OCI-LY1 (cell line): Measurements from ENCODE around the gene DYNC1I1.

Source experiments
- H2AFZ ChIP-seq: fragments of 200-600 bp; sonication (generic), shearing (Covaris generic); 2 replicates; pipeline ENCODE4 v1.6.0; 2014; ENCODE audit warnings: antibody characterized with exemption, mild to moderate bottlenecking, low read length
- H3F3A ChIP-seq: fragments of 200-600 bp; sonication (generic), shearing (Covaris generic); 2 replicates; pipeline ENCODE4 v1.6.0; 2014; ENCODE audit warnings: mild to moderate bottlenecking, antibody characterized with exemption, low read length, moderate library complexity; ENCODE audit not compliant: insufficient read depth
- H3K27ac ChIP-seq: fragments of 200-600 bp; sonication (generic); 2 replicates; pipeline ENCODE4 v1.5.1; 2014; ENCODE audit warnings: low read length, mixed run types, mild to moderate bottlenecking, low read depth; ENCODE audit not compliant: poor library complexity, severe bottlenecking
- H3K27me3 ChIP-seq: fragments of 200-600 bp; sonication (generic); 2 replicates; pipeline ENCODE4 v1.6.0; 2014; ENCODE audit warnings: antibody characterized with exemption, mild to moderate bottlenecking, low read length, moderate library complexity; ENCODE audit not compliant: insufficient read depth
- H3K36me3 ChIP-seq: fragments of 200-600 bp; sonication (generic); 2 replicates; pipeline ENCODE4 v1.6.1; 2014; ENCODE audit warnings: mild to moderate bottlenecking, antibody characterized with exemption, low read length, moderate library complexity, mixed read lengths; ENCODE audit not compliant: insufficient read depth
- H3K4me1 ChIP-seq: fragments of 200-600 bp; sonication (generic); 2 replicates; pipeline ENCODE4 v1.5.1; 2014; ENCODE audit warnings: mild to moderate bottlenecking, low read length, moderate library complexity; ENCODE audit not compliant: insufficient read depth, severe bottlenecking
- H3K4me2 ChIP-seq: fragments of 200-600 bp; sonication (generic), shearing (Covaris generic); 2 replicates; pipeline ENCODE4 v1.6.1; 2014; ENCODE audit warnings: low read length
- H3K4me3 ChIP-seq: fragments of 200-600 bp; sonication (generic); 2 replicates; pipeline ENCODE4 v1.5.1; 2014; ENCODE audit warnings: low read length, low read depth, mild to moderate bottlenecking, mixed read lengths; ENCODE audit not compliant: poor library complexity, severe bottlenecking
- H3K79me2 ChIP-seq: fragments of 200-600 bp; shearing (Covaris generic); 2 replicates; pipeline ENCODE4 v1.6.1; 2016; ENCODE audit warnings: mixed run types, low read length, mixed read lengths; ENCODE audit not compliant: insufficient read depth
- H3K9ac ChIP-seq: fragments of 200-600 bp; sonication (generic), shearing (Covaris generic); 2 replicates; pipeline ENCODE4 v1.6.1; 2014; ENCODE audit warnings: mild to moderate bottlenecking, low read length, mixed read lengths
- H3K9me2 ChIP-seq: fragments of 200-600 bp; sonication (generic), shearing (Covaris generic); 2 replicates; pipeline ENCODE4 v1.6.1; 2014; ENCODE audit warnings: low read depth, mild to moderate bottlenecking, low read length, mixed read lengths
- H3K9me3 ChIP-seq: fragments of 200-600 bp; shearing (Covaris generic); 2 replicates; pipeline ENCODE4 v1.6.1; 2014; ENCODE audit warnings: low read length, mixed read lengths
- H4K20me1 ChIP-seq: fragments of 200-600 bp; sonication (generic), shearing (Covaris generic); 2 replicates; pipeline ENCODE4 v1.6.0; 2016; ENCODE audit warnings: mild to moderate bottlenecking, low read length; ENCODE audit not compliant: insufficient read depth
- EZH2 ChIP-seq: fragments of 200-600 bp; sonication (generic), shearing (Covaris generic); IDR thresholded peaks from 2 replicates; pipeline ENCODE4 v1.8.0; 2017; ENCODE audit warnings: borderline replicate concordance, mixed run types, mild to moderate bottlenecking, antibody characterized with exemption, low read length, moderate library complexity, mixed read lengths
- TF ChIP-seq, protein P1 (sequence below): fragments of 200-600 bp; sonication (generic), shearing (Covaris generic); IDR thresholded peaks from 2 replicates; pipeline ENCODE4 v1.5.1; 2017; ENCODE audit warnings: mild to moderate bottlenecking, antibody characterized with exemption, low read length, moderate library complexity, mixed read lengths

The DYNC1I1 gene

DNA sequence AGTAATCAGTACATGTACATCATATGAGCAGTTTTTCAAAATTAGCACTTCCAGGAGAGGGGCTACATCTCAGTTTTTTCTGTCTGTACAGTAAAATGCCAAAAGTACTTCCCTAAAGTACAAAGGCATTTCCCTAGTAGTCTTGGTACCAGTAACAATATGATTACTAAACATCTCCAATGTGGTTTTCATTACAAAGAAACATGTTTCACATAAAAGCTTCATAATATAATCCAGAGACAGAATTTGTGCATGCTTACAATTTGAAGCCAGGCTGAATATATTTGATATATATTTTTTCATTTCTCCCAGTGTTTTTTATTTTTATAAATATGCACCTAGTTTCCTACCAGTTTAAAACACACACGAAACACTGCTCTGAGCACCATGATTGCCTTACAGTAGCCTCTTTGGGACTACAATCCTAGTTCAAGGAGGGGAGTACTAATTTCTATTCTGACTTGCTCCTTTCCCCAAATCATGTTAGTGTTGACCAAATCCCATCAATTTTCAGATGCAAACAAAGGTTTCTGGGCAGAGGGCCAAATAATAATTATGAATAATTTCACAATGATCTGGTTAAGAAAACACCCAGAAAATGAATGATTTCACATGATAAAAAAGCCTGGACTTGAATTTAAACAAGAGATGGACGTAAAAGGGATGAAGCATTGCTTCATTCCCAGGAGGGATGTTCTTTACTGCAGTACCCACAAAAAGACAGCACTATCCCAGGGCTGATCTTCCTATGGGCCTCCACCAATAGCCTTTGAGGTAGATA is 348.3 kb downstream of the DYNC1I1 start:
- H3K4me2 ChIP-seq, result no peak overlapping the region
- H3K4me3 ChIP-seq, result no peak overlapping the region
- peaks cover 10% of the 10 kb centered on the region for H3K36me3 ChIP-seq
- no peak overlapping the region for H3K27ac ChIP-seq
- TF ChIP-seq, protein P1, sequence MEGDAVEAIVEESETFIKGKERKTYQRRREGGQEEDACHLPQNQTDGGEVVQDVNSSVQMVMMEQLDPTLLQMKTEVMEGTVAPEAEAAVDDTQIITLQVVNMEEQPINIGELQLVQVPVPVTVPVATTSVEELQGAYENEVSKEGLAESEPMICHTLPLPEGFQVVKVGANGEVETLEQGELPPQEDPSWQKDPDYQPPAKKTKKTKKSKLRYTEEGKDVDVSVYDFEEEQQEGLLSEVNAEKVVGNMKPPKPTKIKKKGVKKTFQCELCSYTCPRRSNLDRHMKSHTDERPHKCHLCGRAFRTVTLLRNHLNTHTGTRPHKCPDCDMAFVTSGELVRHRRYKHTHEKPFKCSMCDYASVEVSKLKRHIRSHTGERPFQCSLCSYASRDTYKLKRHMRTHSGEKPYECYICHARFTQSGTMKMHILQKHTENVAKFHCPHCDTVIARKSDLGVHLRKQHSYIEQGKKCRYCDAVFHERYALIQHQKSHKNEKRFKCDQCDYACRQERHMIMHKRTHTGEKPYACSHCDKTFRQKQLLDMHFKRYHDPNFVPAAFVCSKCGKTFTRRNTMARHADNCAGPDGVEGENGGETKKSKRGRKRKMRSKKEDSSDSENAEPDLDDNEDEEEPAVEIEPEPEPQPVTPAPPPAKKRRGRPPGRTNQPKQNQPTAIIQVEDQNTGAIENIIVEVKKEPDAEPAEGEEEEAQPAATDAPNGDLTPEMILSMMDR, result no peak
- no peak for TF ChIP-seq EZH2
- no peaks in the 10 kb centered on the region for H3F3A ChIP-seq
- no peaks in the 10 kb centered on the region for H3K27me3 ChIP-seq
- no peak overlapping the region for H3K9ac ChIP-seq
- H4K20me1 ChIP-seq, result no peaks in the 10 kb centered on the region
- no peaks in the 10 kb centered on the region for H3K4me1 ChIP-seq
- H3K9me3 ChIP-seq, result no peaks in the 10 kb centered on the region
- no peaks in the 10 kb centered on the region for H3K79me2 ChIP-seq
- no peaks in the 10 kb centered on the region for H3K9me2 ChIP-seq
- H2AFZ ChIP-seq, result no peak overlapping the region

DNA sequence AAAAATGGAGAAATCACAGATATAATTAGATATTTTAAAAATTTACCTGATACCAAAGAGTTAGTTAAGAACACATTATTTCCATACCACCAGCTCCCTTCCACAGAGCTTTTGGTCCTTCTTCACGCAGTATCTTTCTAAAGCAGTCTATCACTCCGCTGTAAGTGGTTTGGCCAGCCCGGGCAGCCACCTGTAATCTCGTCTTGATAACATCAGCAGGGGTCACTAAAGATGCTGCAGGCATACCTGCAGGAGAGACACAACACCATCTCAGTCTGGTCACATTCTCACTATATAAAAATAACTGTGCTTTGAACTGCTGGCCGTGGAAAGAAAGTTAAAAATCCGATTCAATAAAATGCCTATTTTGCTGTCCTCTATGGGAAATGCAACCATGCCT is 349.4 kb downstream of the DYNC1I1 start:
- no peaks in the 10 kb centered on the region for H3K9me3 ChIP-seq
- H2AFZ ChIP-seq, result no peak overlapping the region
- H3K4me2 ChIP-seq, result no peak overlapping the region
- no peak for TF ChIP-seq EZH2
- TF ChIP-seq, protein P1, result no peak
- H3K4me1 ChIP-seq, result no peaks in the 10 kb centered on the region
- peaks cover 10% of the 10 kb centered on the region for H3K36me3 ChIP-seq
- H4K20me1 ChIP-seq, result no peaks in the 10 kb centered on the region
- no peak overlapping the region for H3K27ac ChIP-seq
- H3K9me2 ChIP-seq, result no peaks in the 10 kb centered on the region
- no peak overlapping the region for H3K9ac ChIP-seq
- H3K4me3 ChIP-seq, result no peak overlapping the region
- no peaks in the 10 kb centered on the region for H3K27me3 ChIP-seq
- no peaks in the 10 kb centered on the region for H3K79me2 ChIP-seq
- no peaks in the 10 kb centered on the region for H3F3A ChIP-seq

DNA sequence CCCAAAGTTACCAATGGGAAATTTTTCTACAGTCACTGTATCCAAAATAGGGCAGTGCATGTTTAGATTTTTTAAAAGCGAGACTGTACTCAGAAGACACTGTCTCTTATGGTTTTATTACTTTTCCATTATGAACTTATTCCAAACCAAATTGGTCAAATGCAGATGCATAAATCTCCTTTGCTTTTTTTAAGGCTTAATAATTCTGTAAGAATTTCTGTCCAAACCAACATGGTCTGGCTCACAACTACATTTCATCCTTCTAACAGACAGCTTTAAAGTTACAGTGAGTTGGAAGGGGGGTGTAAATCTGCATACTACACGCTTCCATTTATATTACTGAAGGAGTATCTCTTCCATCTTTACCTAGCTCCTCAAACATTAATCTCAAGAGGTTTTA is 350.4 kb downstream of the DYNC1I1 start:
- Histone ChIP-seq H3K27ac (no peak overlapping the region), H3K79me2 (no peaks in the 10 kb centered on the region), H3K9ac (no peak overlapping the region), H3K9me2 (no peaks in the 10 kb centered on the region), H2AFZ (no peak overlapping the region), H3F3A (no peaks in the 10 kb centered on the region), H3K4me1 (no peaks in the 10 kb centered on the region), H3K36me3 (peaks cover 10% of the 10 kb centered on the region), H3K4me2 (no peak overlapping the region), H3K9me3 (no peaks in the 10 kb centered on the region), H4K20me1 (no peaks in the 10 kb centered on the region), H3K27me3 (no peaks in the 10 kb centered on the region), H3K4me3 (no peak overlapping the region)
- TF ChIP-seq, protein P1, result no peak
- TF ChIP-seq EZH2, result no peak
